Sciatic nerve (tissue), 2 donors: ENCODE results near the gene CFAP77. TPM values are rescaled to one million over a fixed set of nuclear protein-coding genes. Genes with fewer than 3 reads are reported as not detected.
"Not testable (repeated sequence)": the region's sequence is repeated elsewhere in the genome, so short reads cannot be mapped to it uniquely, and the experiment has no call there.

Source experiments
- ATAC-seq: fragments of 200-7000 bp; cut with Tn5 transposase; one replicate; pipeline ENCODE4 v1.9.1; 2020; ENCODE audit warnings: mild to moderate bottlenecking, moderate library complexity
- DNase-seq: peaks from one replicate; pipeline ENCODE4 v3.0.0-alpha.2; 2020; ENCODE audit warnings: low spot score
- intact Hi-C: fragments of 100-400 bp; cut with DNase I; formaldehyde crosslinking; loops from one replicate; pipeline ENCODE4 v1.14.2; 2022
- total RNA-seq: library from RNA; stranded (reverse); fragmentation: NEBNext Ultra II Directional; extraction: Animal tissue kit (Norgen Biotek cat#: 25700); gene quantifications from one replicate; pipeline ENCODE4 v1.2.1, GENCODE V29; 2021
- donor health status: DM: no; HTN: no; CAD: no.
- donor health status: DM: no; HTN: no; CAD: no.

CFAP77 gene
- not detected for total RNA-seq

DNA sequence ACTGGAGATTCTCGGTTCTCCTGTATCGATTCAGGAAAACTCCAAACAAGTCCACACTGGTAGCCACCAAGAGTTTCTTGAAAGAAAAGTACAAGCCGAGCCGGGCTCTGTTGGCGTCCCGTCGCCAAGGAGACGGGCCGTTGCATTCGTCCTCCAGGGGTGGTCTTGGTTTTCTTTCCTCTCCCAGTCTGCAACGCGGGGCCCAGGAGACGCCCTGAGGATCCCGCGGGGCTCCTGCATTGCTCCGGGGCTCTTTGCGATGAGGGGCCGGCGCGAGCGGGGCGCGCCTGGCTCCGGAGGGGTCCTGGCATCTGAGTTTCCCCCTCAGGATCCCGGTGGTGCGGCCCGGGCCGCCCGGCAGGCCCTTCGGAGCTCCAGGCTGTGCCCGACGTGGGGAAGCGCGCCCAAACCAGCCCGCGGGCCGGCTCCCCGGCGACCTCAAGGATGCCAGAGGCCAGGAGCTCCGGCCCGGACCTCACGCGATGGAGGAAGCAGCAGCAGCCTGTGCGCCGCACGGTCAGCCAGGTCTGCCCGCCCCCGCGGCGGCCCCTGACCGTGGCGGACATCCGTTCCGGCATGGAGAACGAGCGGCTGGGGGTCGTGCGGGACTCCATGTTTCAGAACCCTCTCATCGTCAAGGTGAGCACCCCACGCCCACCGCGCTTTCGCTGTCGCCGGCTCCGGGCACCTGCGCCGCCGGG lies at the start of gene CFAP77:
CFAP77 (plus strand) TSS at position 384 of the 701 bp plus-strand sequence; CDS start at position 445, 61 bp downstream.
- DNase-seq: peak; percentile 66

GRCh38 chr9:132364068-132364467 lies 45.9 kb upstream of the CFAP77 start:
- ATAC-seq (no peak), DNase-seq (no peak)
- intact Hi-C loops: no loop called here

More for the DNA sequence above, at the start of gene CFAP77:
- intact Hi-C loops: no loop called here
- ATAC-seq: peak; percentile 55

- ATAC-seq: no peak
- no peak for DNase-seq
- intact Hi-C loops: no loop called here
These were observed 44.0 kb upstream of the CFAP77 start for GRCh38 chr9:132365986-132366385.

DNA sequence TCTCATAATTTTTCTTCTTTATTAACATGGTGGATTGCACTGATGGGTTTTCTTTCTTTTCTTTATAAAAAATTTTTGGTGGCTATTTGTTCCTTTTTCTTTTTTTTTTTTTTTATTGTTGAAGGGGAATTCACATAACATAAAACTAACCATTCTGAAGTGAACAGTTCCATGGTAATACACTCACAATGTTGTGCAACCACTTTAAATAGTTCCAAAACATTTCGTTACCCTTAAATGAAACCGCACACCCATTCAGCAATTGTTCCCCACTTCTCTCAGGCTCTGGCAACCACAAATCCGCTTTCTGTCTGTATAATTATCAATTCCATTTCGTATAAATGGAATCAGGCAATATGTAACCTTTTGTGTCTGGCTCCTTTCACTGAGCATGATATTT lies 43.5 kb upstream of the CFAP77 start:
- intact Hi-C loops: no loop called here
- no peak for ATAC-seq
- no peak for DNase-seq

- DNase-seq: no peak
These were observed 42.2 kb upstream of the CFAP77 start for GRCh38 chr9:132367613-132368313.

GRCh38 chr9:132369421-132369820 lies 40.6 kb upstream of the CFAP77 start:
- ATAC-seq (no peak), DNase-seq (no peak)
- intact Hi-C loops: no loop called here

More at GRCh38 chr9:132367613-132368313, 42.2 kb upstream of the CFAP77 start:
- intact Hi-C loops: no loop called here
- no peak for ATAC-seq

GRCh38 chr9:132370592-132370991 lies 39.4 kb upstream of the CFAP77 start:
- intact Hi-C loops: no loop called here
- DNase-seq: no peak
- ATAC-seq: no peak

- peak; percentile 95 for ATAC-seq
- intact Hi-C loops: no loop called here
- DNase-seq: no peak
These were observed 37.6 kb upstream of the CFAP77 start for GRCh38 chr9:132372177-132373095.

- ATAC-seq, DNase-seq, intact Hi-C loops: not testable (repeated sequence)
These were observed 32.2 kb upstream of the CFAP77 start for GRCh38 chr9:132377769-132378168.

DNA sequence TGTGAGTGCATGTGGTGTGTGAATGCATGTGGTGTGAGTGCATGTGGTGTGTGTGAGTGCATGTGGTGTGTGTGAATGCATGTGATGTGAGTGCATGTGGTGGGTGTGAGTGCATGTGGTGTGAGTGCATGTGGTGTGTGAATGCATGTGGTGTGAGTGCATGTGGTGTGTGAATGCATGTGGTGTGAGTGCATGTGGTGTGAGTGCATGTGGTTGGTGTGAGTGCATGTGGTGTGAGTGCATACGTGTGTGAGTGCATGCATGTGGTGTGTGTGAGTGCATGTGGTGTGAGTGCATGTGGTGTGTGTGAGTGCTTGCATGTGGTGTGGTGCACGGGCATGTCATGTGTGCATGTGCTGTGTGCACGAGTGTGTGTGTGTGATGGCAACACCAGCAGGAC lies 31.6 kb upstream of the CFAP77 start:
- not testable (repeated sequence) for DNase-seq, ATAC-seq

DNA sequence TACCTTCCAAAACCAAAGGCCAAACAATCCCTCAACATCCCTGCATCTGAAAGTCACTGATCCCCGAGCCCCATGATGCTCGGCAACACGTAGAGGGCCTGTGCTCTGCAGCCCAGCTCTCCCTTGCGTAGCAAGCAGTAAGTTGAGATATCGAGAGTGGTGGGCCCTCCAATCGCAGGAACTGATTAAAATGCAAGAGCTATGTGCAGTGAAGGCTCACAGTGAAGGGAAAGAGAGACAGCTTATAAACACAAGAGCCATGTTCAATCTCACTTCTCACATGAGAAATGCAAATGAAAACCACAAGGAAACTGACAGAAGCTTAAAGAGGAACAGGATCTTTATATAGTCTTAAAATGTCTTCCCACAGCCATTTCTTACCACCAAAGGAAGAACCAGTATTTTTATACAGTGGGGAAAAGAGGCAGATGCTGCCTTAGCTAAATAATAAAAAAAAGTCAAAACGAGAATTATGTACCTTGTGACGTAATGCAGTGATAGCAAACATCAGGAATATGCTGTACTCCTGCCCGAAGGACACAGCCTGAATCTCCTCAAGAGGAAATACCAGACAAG lies 28.0 kb upstream of the CFAP77 start:
- intact Hi-C loops: no loop called here
- DNase-seq: no peak
- no peak for ATAC-seq

More for the DNA sequence above, 31.6 kb upstream of the CFAP77 start:
- intact Hi-C loops: not testable (repeated sequence)

DNA sequence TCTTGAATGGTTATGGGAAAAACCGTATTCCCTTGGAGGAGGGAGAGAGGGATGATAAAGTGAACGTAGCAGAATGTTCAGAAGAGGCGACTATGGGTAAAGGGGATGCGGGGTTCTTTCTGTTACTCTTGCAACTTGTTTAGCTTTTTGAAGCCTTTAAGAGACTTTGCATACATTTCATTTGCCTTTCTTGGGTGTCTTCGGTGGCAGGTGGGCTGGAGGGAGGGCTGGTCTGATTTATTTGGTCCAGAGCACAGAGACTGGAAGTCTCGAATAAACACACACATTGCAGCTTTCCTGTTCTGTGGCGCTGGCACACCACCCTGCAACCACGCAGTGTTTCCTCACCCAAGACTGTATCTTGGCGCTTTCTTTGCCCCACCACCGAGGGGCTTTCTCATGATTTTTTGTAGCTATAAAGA lies 26.5 kb upstream of the CFAP77 start:
- no peak for DNase-seq
- intact Hi-C loops: no loop called here
- no peak for ATAC-seq

GRCh38 chr9:132384376-132384775 lies 25.6 kb upstream of the CFAP77 start:
- intact Hi-C loops: no loop called here
- DNase-seq (no peak), ATAC-seq (no peak)

DNA sequence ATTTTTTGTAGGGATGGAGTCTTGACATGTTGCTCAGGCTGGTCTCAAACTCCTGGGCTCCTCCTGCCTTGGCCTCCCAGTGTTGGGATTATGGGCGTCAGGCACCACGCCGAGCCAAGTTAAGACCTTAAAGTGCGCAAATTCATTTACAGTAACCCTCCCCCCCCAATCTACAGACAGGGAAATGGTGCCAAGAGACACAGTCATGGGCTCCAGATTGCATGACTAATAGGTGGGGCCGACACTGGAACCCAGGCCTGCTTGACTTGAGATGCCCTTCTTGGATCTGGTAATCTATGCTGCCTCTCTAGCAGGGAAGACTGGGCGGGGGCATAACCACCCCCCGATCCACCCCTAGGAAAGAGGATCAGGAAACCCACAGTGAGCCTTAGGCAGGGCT lies 22.9 kb upstream of the CFAP77 start:
- ATAC-seq: no peak
- no peak for DNase-seq
- intact Hi-C loops: no loop called here

GRCh38 chr9:132390966-132391365 lies 19.0 kb upstream of the CFAP77 start:
- intact Hi-C loops: no loop called here
- ATAC-seq: no peak

GRCh38 chr9:132391449-132391848 lies 18.6 kb upstream of the CFAP77 start:
- DNase-seq (no peak), ATAC-seq (no peak)
- intact Hi-C loops: no loop called here

More at GRCh38 chr9:132390966-132391365, 19.0 kb upstream of the CFAP77 start:
- DNase-seq: no peak

GRCh38 chr9:132395560-132395959 lies 14.5 kb upstream of the CFAP77 start:
- intact Hi-C loops: no loop called here
- DNase-seq: no peak
- no peak for ATAC-seq

DNA sequence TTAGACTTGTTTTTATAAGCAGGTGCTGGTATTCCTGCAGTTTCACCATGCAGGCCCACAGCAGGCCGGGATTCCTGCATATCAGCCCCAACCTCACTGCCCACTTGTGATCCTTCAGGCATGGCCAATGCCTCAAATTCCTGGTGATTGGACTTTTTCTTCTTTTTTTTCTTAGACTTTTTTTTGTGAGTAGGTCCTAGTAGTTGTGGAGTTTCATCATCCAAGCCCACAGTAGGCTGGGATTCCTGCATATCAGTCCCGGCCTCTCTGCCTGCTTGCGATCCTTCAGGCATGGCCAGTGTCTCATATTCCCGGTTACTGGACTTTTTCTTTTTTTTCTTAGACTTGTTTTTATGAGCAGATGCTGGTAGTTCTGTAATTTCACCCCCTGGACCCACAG lies 8.2 kb upstream of the CFAP77 start:
- intact Hi-C loops: no loop called here
- no peak for DNase-seq
- no peak for ATAC-seq

GRCh38 chr9:132404228-132404881 lies 5.7 kb upstream of the CFAP77 start:
- ATAC-seq (no peak), DNase-seq (no peak)
- intact Hi-C loops: no loop called here
